OCI-LY1 (cell line): ENCODE data around the gene S100B.

Experiments
- H2AFZ ChIP-seq: fragments of 200-600 bp; sonication (generic), shearing (Covaris generic); 2 replicates; pipeline ENCODE4 v1.6.0; 2014; ENCODE audit warnings: antibody characterized with exemption, mild to moderate bottlenecking, low read length
- H3F3A ChIP-seq: fragments of 200-600 bp; sonication (generic), shearing (Covaris generic); 2 replicates; pipeline ENCODE4 v1.6.0; 2014; ENCODE audit warnings: mild to moderate bottlenecking, antibody characterized with exemption, low read length, moderate library complexity; ENCODE audit not compliant: insufficient read depth
- H3K27ac ChIP-seq: fragments of 200-600 bp; sonication (generic); 2 replicates; pipeline ENCODE4 v1.5.1; 2014; ENCODE audit warnings: low read length, mixed run types, mild to moderate bottlenecking, low read depth; ENCODE audit not compliant: poor library complexity, severe bottlenecking
- H3K27me3 ChIP-seq: fragments of 200-600 bp; sonication (generic); 2 replicates; pipeline ENCODE4 v1.6.0; 2014; ENCODE audit warnings: antibody characterized with exemption, mild to moderate bottlenecking, low read length, moderate library complexity; ENCODE audit not compliant: insufficient read depth
- H3K36me3 ChIP-seq: fragments of 200-600 bp; sonication (generic); 2 replicates; pipeline ENCODE4 v1.6.1; 2014; ENCODE audit warnings: mild to moderate bottlenecking, antibody characterized with exemption, low read length, moderate library complexity, mixed read lengths; ENCODE audit not compliant: insufficient read depth
- H3K4me1 ChIP-seq: fragments of 200-600 bp; sonication (generic); 2 replicates; pipeline ENCODE4 v1.5.1; 2014; ENCODE audit warnings: mild to moderate bottlenecking, low read length, moderate library complexity; ENCODE audit not compliant: insufficient read depth, severe bottlenecking
- H3K4me2 ChIP-seq: fragments of 200-600 bp; sonication (generic), shearing (Covaris generic); 2 replicates; pipeline ENCODE4 v1.6.1; 2014; ENCODE audit warnings: low read length
- H3K4me3 ChIP-seq: fragments of 200-600 bp; sonication (generic); 2 replicates; pipeline ENCODE4 v1.5.1; 2014; ENCODE audit warnings: low read length, low read depth, mild to moderate bottlenecking, mixed read lengths; ENCODE audit not compliant: poor library complexity, severe bottlenecking
- H3K79me2 ChIP-seq: fragments of 200-600 bp; shearing (Covaris generic); 2 replicates; pipeline ENCODE4 v1.6.1; 2016; ENCODE audit warnings: mixed run types, low read length, mixed read lengths; ENCODE audit not compliant: insufficient read depth
- H3K9ac ChIP-seq: fragments of 200-600 bp; sonication (generic), shearing (Covaris generic); 2 replicates; pipeline ENCODE4 v1.6.1; 2014; ENCODE audit warnings: mild to moderate bottlenecking, low read length, mixed read lengths
- H3K9me2 ChIP-seq: fragments of 200-600 bp; sonication (generic), shearing (Covaris generic); 2 replicates; pipeline ENCODE4 v1.6.1; 2014; ENCODE audit warnings: low read depth, mild to moderate bottlenecking, low read length, mixed read lengths
- H3K9me3 ChIP-seq: fragments of 200-600 bp; shearing (Covaris generic); 2 replicates; pipeline ENCODE4 v1.6.1; 2014; ENCODE audit warnings: low read length, mixed read lengths
- H4K20me1 ChIP-seq: fragments of 200-600 bp; sonication (generic), shearing (Covaris generic); 2 replicates; pipeline ENCODE4 v1.6.0; 2016; ENCODE audit warnings: mild to moderate bottlenecking, low read length; ENCODE audit not compliant: insufficient read depth
- CTCF ChIP-seq: fragments of 200-600 bp; sonication (generic), shearing (Covaris generic); IDR thresholded peaks from 2 replicates; pipeline ENCODE4 v1.5.1; 2017; ENCODE audit warnings: mild to moderate bottlenecking, antibody characterized with exemption, low read length, moderate library complexity, mixed read lengths
- EZH2 ChIP-seq: fragments of 200-600 bp; sonication (generic), shearing (Covaris generic); IDR thresholded peaks from 2 replicates; pipeline ENCODE4 v1.8.0; 2017; ENCODE audit warnings: borderline replicate concordance, mixed run types, mild to moderate bottlenecking, antibody characterized with exemption, low read length, moderate library complexity, mixed read lengths

The S100B gene

GRCh38 chr21:46645840-46646239 is 41.0 kb upstream of the S100B start:
- no peaks in the 10 kb centered on the region for H3K4me1 ChIP-seq
- H3K9ac ChIP-seq = no peak overlapping the region
- no peaks in the 10 kb centered on the region for H3K9me3 ChIP-seq
- no peak for TF ChIP-seq CTCF
- TF ChIP-seq EZH2 = no peak
- no peaks in the 10 kb centered on the region for H3K9me2 ChIP-seq
- no peaks in the 10 kb centered on the region for H3K79me2 ChIP-seq
- H3K27ac ChIP-seq = no peak overlapping the region
- H3K36me3 ChIP-seq = peaks cover 46% of the 10 kb centered on the region
- no peak overlapping the region for H3K4me3 ChIP-seq
- no peaks in the 10 kb centered on the region for H4K20me1 ChIP-seq
- no peaks in the 10 kb centered on the region for H3K27me3 ChIP-seq
- H3F3A ChIP-seq = no peaks in the 10 kb centered on the region
- H2AFZ ChIP-seq = no peak overlapping the region
- no peak overlapping the region for H3K4me2 ChIP-seq

- H2AFZ ChIP-seq = no peak overlapping the region
Observed at GRCh38 chr21:46643379-46644177, 38.7 kb upstream of the S100B start.

GRCh38 chr21:46641656-46642055 is 36.8 kb upstream of the S100B start:
- Histone ChIP-seq H3K4me1 (peaks cover 20% of the 10 kb centered on the region), H3K27ac (no peak overlapping the region), H3K4me2 (no peak overlapping the region), H3K9ac (no peak overlapping the region), H3K79me2 (no peaks in the 10 kb centered on the region), H3K4me3 (no peak overlapping the region), H4K20me1 (no peaks in the 10 kb centered on the region), H3K9me2 (no peaks in the 10 kb centered on the region), H3K36me3 (peaks cover 31% of the 10 kb centered on the region; the same call in 1 of the 2 replicates), H2AFZ (no peak overlapping the region), H3K27me3 (no peaks in the 10 kb centered on the region), H3F3A (peaks cover 4% of the 10 kb centered on the region; the same call in 1 of the 2 replicates), H3K9me3 (no peaks in the 10 kb centered on the region)
- TF ChIP-seq CTCF = no peak
- no peak for TF ChIP-seq EZH2

More at GRCh38 chr21:46643379-46644177, 38.7 kb upstream of the S100B start:
- no peaks in the 10 kb centered on the region for H4K20me1 ChIP-seq
- H3K79me2 ChIP-seq = no peaks in the 10 kb centered on the region
- no peaks in the 10 kb centered on the region for H3K27me3 ChIP-seq
- H3K9ac ChIP-seq = no peak overlapping the region
- no peak for TF ChIP-seq EZH2
- TF ChIP-seq CTCF = no peak
- no peaks in the 10 kb centered on the region for H3K9me2 ChIP-seq
- H3K4me1 ChIP-seq = peaks cover under 1% of the 10 kb centered on the region
- no peaks in the 10 kb centered on the region for H3F3A ChIP-seq
- H3K4me3 ChIP-seq = no peak overlapping the region
- no peaks in the 10 kb centered on the region for H3K9me3 ChIP-seq
- no peak overlapping the region for H3K4me2 ChIP-seq
- H3K36me3 ChIP-seq = peaks cover 41% of the 10 kb centered on the region; the same call in 1 of the 2 replicates
- no peak overlapping the region for H3K27ac ChIP-seq
